NCI-H2171 (cell line): Measurements from ENCODE around the gene FRMD4A.
"Not testable (repeated sequence)": the region's sequence is repeated elsewhere in the genome, so short reads cannot be mapped to it uniquely, and the experiment has no call there.

Experiments used
- DNase-seq: peaks from one replicate; lab custom pipeline; 2025; lab: John Stamatoyannopoulos, UW

FRMD4A gene

GRCh38 chr10:13882119-13882711 is 448.5 kb downstream of the FRMD4A start:
- DNase-seq: no peak

GRCh38 chr10:13880760-13881159 is 450.0 kb downstream of the FRMD4A start:
- no peak for DNase-seq

DNA sequence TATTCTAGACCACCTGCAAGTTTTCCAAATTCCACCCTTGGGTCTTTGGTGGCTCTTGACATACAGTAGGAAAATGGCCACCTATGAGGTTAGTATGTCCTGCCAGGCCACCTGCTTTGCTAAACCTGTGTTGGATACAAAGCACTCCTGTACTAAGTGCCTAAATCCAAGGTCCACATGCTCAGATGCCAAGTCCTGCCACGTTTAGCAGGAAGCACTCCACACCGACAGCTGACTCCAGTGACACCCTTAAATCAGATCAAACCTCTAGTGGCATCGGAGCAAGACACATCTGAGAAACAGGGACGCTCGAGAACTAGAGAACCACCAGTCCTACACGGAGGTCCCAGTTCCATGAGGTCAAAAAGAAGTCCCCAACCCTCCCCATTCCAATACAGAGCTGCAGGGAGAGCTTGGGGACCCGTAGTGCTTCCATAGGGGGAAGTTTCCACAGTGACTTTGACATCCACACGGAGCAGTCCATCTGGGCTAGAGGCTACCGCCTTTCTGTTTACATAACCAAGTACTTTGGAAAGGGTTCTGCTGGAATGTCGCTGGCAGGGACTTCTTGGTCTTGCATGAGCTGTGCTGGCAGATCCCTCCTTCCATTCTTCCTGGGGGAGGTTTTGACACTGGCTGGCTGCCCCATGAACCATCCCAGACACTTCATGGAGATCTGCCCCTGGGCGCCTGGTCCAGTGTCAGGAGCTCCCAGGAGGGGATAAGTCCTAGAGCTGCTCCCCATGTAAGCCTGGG is 453.4 kb downstream of the FRMD4A start:
- no peak for DNase-seq

DNA sequence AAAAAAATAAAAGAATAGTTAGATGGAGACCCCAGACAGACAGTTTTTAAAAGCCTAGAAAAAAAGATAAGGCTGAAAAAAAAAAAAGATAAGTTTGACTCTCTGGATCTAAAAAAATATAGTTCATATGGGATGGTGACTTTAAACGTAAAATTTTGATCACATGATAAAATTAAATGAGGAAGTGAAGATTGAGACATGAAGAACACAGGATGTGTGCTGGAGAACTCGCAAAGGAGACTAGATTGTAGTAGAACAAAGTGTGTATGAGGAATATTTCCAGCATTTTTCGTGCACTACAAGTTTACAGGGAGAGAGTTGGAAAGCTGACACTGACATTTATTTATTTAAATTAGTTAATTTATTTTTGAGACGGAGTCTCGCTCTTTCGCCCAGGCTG is 457.5 kb downstream of the FRMD4A start:
- DNase-seq: no peak

DNA sequence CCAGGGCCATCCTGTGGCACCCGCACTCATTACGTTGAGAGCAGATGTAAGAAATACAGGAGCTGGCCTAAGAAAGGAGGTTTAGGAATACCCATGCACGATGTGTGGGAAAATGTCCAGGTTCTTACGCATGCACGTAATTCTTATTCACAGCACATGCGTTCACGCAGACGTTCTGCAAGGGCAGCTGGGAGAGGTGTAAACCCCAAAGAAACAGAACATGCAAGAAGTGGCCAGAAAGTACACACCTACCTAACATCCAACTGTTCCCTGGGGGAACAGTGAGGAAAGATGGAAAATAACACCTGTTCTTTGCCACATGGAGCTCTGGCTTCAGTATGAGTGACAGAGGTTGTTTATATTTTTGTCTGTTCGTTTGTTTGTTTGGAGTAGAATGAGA is 458.3 kb downstream of the FRMD4A start:
- DNase-seq: peak; percentile 66

DNA sequence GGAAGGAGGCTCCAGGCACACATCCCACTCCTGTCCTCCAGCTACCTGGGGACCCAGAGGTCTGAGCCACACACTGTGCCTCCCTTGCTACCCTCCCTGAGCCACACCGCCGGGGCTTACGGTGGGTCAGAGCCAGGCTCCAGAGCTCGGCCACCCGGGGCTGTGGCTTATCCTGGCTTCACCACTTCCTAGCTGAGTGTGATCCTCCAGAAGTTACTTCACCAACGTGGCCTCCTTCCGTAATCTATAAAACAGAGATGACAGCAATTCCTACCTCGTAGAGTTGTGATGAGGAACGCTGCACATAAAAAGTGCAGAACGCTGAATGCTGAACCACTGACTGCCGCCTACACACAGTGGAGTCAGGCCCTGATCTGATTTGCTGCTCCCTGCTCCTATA is 458.9 kb downstream of the FRMD4A start:
- DNase-seq: no peak

GRCh38 chr10:13871011-13871410 is 459.7 kb downstream of the FRMD4A start:
- no peak for DNase-seq

DNA sequence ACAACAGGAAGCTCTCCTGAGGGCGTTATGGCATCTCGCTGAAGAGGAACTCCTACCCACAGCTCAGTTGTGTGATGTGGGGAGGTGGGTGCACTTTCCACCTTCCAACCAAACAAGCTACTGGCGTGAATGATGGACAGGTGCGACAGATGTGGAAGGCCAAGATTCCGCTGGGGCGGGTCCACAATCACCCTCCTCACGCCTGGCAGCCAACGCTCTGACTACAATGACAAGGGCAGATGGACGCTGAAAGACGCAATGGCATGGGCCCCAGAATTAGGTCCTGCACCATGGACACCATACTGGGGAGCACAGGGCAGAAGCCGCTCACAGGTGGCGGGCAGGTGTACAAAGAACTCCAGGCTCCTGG is 461.4 kb downstream of the FRMD4A start:
- no peak for DNase-seq

DNA sequence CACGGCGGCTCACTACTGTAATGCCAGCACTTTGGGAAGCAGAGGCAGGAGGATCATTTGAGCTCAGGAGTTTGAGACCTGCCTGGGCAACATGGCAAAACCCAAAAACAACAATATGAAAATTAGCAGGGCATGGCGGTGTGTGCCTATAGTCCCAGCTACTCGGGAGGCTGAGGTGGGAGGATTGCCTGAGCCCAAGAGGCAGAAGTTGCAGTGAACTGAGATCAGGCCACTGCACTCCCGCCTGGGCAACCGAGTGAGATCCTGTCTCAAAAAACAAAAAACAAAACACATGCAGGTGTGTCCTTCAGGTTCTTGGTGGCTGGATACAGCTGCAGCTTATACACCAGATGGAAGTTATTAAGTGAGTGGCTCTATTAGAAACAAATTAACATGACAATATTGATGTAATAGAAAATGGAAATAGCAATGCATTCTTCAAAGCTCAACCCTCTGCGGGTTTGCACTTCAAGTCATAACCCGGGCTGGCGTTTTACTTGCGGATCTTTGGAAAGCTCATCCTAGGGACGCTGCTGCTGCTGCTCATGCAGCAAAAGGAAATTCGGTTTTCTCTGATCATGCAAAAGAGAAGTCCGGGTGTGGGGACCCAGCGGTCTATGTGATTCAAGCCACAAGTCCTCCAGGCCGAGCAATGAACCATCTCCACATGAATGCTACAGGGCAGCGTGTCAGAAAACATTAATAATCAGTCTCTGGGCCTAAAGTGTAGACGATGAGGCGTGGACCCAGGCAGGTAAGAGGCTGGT is 462.0 kb downstream of the FRMD4A start:
- DNase-seq: no peak

- DNase-seq: no peak
These were observed 462.9 kb downstream of the FRMD4A start for GRCh38 chr10:13867822-13868221.

DNA sequence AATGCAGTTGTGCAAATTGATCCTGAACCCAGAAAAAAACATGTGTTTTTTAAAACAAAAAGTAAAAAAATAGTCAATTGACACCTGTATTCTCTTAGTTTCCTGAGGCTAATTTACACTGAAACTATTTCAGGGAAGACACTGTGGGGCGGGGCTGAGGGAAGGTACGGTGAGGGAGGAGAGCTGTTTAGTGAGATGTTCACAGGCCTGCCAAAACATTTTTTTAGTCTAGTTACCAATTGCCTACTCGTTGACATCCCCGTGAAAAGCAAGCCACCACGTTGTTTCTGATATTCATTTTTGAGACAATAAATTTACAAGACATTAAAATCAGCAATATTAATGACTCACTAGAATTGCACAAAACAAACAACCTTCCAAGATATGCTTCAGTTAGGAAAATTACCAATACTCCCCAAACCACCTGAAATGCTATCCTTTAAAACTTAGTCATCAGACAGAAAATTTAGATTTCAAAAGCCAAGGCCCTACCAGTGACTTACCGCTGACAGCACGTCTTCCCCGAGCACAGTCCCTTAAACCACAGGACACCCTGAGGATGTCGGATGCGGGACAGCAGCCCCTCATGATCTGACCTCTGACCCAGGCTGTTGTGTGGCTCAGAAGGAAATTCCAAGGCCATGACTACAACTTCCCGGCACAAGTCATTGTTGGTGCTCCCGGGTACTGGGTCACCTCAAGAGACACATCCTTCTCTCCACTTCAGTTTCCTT is 464.8 kb downstream of the FRMD4A start:
- DNase-seq: no peak

DNA sequence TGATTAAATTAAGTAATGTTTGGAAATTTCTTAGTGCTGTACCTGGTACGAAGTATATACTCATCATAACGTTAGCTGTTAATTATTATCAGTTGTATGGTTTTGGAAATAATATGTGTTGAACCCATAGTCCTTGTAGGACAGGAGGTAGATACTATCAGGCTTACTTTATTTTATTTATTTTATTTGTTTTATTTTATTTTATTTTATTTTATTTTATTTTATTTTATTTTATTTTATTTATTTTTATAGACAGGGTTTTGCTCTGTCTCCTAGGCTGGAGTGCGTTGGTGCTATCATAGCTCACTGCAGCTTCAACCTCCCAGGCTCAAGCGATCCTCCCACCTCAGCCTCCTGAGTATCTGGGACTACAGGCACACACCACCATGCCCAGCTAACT is 465.5 kb downstream of the FRMD4A start:
- not testable (repeated sequence) for DNase-seq

- DNase-seq: no peak
These were observed 468.0 kb downstream of the FRMD4A start for GRCh38 chr10:13862546-13863233.

- no peak for DNase-seq
These were observed 469.8 kb downstream of the FRMD4A start for GRCh38 chr10:13860886-13861285.

DNA sequence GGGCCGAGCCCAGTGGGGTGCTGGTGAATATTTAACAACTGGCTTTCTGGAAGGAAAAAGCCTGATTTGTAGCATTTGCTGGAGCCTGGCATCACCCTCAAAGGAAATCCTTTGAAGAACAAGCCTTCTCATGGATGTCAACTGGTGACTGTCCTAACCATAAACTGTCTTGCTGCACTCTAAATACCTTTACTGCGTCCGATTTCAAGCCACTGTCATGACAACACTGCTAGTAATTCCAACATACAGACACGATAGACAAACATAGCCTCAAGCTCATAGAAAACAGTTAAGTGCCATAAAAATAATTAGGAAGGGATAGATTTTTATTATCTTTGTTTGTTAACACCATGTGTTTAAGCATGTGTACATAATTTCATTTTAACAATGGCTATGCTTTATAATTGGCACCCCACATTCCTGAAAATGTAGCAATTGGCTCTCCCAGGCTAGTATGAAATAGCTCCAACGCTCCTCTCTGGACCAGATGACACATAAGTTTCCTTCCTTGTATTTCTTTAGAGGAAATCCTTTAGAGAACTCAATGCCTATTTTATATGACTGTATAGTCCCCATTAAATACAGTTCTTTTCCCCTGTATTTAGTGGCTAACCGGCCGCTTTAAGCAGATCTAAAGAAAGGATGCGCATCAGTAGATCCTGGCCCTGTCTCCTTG is 470.6 kb downstream of the FRMD4A start:
- DNase-seq: no peak

- DNase-seq: no peak
These were observed 472.0 kb downstream of the FRMD4A start for GRCh38 chr10:13858709-13859108.

DNA sequence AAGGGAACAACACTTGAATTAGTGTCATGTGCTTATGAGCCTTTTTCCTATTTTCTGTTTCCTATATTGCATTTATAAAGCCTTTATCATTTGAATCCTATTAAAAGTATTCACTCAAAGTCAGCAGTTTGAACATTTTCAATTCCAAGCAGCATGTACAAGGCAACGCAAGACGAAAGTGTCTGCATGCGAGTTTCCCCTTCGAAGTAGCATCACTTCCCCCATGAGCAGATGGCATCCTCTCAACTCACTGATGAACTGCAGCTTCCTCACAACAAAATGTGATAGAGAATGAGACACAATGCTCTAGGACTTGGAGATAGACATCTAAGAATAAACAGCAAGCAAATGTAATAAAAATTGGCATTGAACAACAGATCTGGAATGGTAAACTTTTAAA is 473.3 kb downstream of the FRMD4A start:
- no peak for DNase-seq

GRCh38 chr10:13853854-13854253 is 476.9 kb downstream of the FRMD4A start:
- DNase-seq: no peak

- DNase-seq: no peak
These were observed 477.9 kb downstream of the FRMD4A start for GRCh38 chr10:13852872-13853271.

DNA sequence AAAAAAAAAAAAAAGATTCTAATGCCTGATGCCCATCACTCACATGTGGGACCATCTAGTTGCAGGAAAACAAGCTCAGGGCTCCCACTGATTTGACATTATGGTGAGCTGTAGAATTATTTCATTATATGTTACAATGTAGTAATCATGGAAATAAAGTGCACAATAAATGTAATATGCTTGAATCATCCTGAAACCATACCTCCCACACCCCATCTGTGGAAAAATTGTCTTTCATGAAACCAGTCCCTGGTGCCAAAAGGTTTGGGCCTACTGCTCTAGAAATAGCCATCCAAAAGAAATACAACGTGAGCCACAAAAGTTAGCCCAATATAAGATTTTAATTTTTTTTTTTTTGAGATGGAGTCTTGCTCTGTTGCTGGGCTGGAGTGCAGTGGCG is 478.8 kb downstream of the FRMD4A start:
- DNase-seq: no peak
